GM12878 (cell line): ENCODE data around the gene GOSR2. TPM values are rescaled to one million over a fixed set of nuclear protein-coding genes. Genes with fewer than 3 reads are reported as not detected.
A peak's percentile ranks its signal among the peaks of the same experiment; 100 is the strongest.

ENCODE experiments used
- ASH2L ChIP-seq: fragments of 300-600, 200-600 bp; sonication (generic); IDR thresholded peaks from 2 replicates; pipeline ENCODE4 v1.6.1; 2017; ENCODE audit warnings: low read depth, mild to moderate bottlenecking, borderline replicate concordance
- BACH1 ChIP-seq: fragments of 450-650 bp; IDR thresholded peaks from 2 replicates; pipeline ENCODE4 v1.6.1; 2017; ENCODE audit warnings: mild to moderate bottlenecking, borderline replicate concordance
- CREM ChIP-seq: IDR thresholded peaks from 2 replicates; pipeline ENCODE4 v1.6.1; 2014; ENCODE audit warnings: antibody characterized with exemption, low read depth
- EGR1 ChIP-seq, 2 experiments: IDR thresholded peaks; 1 replicate in 1 of 2; 2 replicates in 1 of 2; pipeline ENCODE4 v1.6.1; 2011 to 2012; ENCODE audit warnings: low read depth in 2 of 2, low read length in 2 of 2, borderline replicate concordance in 1 of 2, mild to moderate bottlenecking in 1 of 2, moderate library complexity in 1 of 2
- GATAD2B ChIP-seq: fragments of 450-650 bp; conservative IDR thresholded peaks from 2 replicates; pipeline ENCODE4 v1.6.1; 2017; ENCODE audit warnings: low read depth, mild to moderate bottlenecking, moderate library complexity
- HCFC1 ChIP-seq: fragments of 150-350 bp; IDR thresholded peaks from 2 replicates; pipeline ENCODE4 v1.6.1; 2014; ENCODE audit warnings: low read length
- HDAC2 ChIP-seq: fragments of 200-600 bp; sonication (generic); IDR thresholded peaks from 2 replicates; pipeline ENCODE4 v1.6.1; 2017
- IKZF2 ChIP-seq, 2 experiments: fragments of 450-650 bp; IDR thresholded peaks; 2 replicates each; pipeline ENCODE4 v1.6.1; 2017; ENCODE audit warnings: mild to moderate bottlenecking in 2 of 2, moderate library complexity in 2 of 2
- NFXL1 ChIP-seq: fragments of 450-650 bp; IDR thresholded peaks from 2 replicates; pipeline ENCODE4 v1.6.1; 2017; ENCODE audit warnings: antibody characterized with exemption, mild to moderate bottlenecking, borderline replicate concordance
- POU2F2 ChIP-seq: IDR thresholded peaks from 3 replicates; pipeline ENCODE4 v1.6.1; 2011; ENCODE audit warnings: low read depth, mild to moderate bottlenecking, low read length, borderline replicate concordance
- SREBF1 ChIP-seq: IDR thresholded peaks from 2 replicates; pipeline ENCODE4 v1.6.1; 2012; ENCODE audit warnings: mild to moderate bottlenecking, low read length
- STAT1 ChIP-seq: fragments of 450-650 bp; conservative IDR thresholded peaks from 2 replicates; pipeline ENCODE4 v1.6.1; 2014; ENCODE audit warnings: antibody characterized with exemption, mild to moderate bottlenecking
- WRNIP1 ChIP-seq: IDR thresholded peaks from 2 replicates; pipeline ENCODE4 v1.6.1; 2011; ENCODE audit warnings: low read depth, low read length, improper control_type of control experiment, borderline replicate concordance
- ZZZ3 ChIP-seq: IDR thresholded peaks from 2 replicates; pipeline ENCODE4 v1.6.1; 2011; ENCODE audit warnings: low read depth; ENCODE audit not compliant: control insufficient read depth, insufficient read length
- polyA plus RNA-seq, 11 experiments: library from polyadenylated mRNA; depleted of rRNA in 4 of 11; unstranded in 6 of 11; stranded (reverse) in 5 of 11; fragments of >200 nt; fragmentation: Nextera tagmentation in 4 of 11; fragmentation: Illumina TruSeq in 1 of 11; extraction: Ambion mirVana in 4 of 11; extraction: Trizol in 1 of 11; gene quantifications; 1 replicate in 1 of 11; 2 replicates in 10 of 11; pipeline versions ENCODE4 v1.2.1 to v1.2.3, GENCODE V29; 2011 to 2016; ENCODE audit warnings: inconsistent platforms in 2 of 11, missing spikeins in 2 of 11, low read depth in 1 of 11
- total RNA-seq, 4 experiments: library from RNA; depleted of rRNA in 3 of 4; stranded (reverse); fragments of >200 nt in 3 of 4; fragmentation: Illumina TruSeq in 1 of 4; extraction: Trizol in 1 of 4; gene quantifications; 2 replicates each; pipeline versions ENCODE4 v1.2.1 to v1.2.3, GENCODE V29; 2013 to 2021
- TF ChIP-seq, protein P1 (sequence below): fragments of 450-650 bp; IDR thresholded peaks from 2 replicates; pipeline ENCODE4 v1.6.1; 2017; ENCODE audit warnings: mild to moderate bottlenecking, moderate library complexity
- TF ChIP-seq, protein P2 (sequence below): IDR thresholded peaks from 2 replicates; pipeline ENCODE4 v1.6.1; 2011; ENCODE audit warnings: borderline replicate concordance, low read depth, mild to moderate bottlenecking, moderate library complexity, mixed read lengths, low read length; ENCODE audit not compliant: insufficient read depth; ENCODE audit errors: extremely low read length
- TF ChIP-seq, protein P3 (sequence below): fragments of 450-650 bp; IDR thresholded peaks from 2 replicates; pipeline ENCODE4 v1.6.1; 2017; ENCODE audit warnings: mild to moderate bottlenecking, low read depth, inconsistent platforms; ENCODE audit not compliant: poor library complexity, severe bottlenecking
- TF ChIP-seq, protein P4 (sequence below): IDR thresholded peaks from 2 replicates; pipeline ENCODE4 v1.6.1; 2011; ENCODE audit warnings: borderline replicate concordance, low read depth, mild to moderate bottlenecking, moderate library complexity, low read length; ENCODE audit not compliant: insufficient read depth, poor library complexity, severe bottlenecking
- TF ChIP-seq, protein P5 (sequence below): fragments of 450-650 bp; IDR thresholded peaks from 2 replicates; pipeline ENCODE4 v1.6.1; 2016; ENCODE audit warnings: mild to moderate bottlenecking

Gene GOSR2
- total and polyA plus RNA-seq, 10 of the 15 experiments (the other 5 are each of a cell fraction or from before 2014, with no cell fraction given) = 30.1 to 64.5 (median 47.0) TPM

DNA sequence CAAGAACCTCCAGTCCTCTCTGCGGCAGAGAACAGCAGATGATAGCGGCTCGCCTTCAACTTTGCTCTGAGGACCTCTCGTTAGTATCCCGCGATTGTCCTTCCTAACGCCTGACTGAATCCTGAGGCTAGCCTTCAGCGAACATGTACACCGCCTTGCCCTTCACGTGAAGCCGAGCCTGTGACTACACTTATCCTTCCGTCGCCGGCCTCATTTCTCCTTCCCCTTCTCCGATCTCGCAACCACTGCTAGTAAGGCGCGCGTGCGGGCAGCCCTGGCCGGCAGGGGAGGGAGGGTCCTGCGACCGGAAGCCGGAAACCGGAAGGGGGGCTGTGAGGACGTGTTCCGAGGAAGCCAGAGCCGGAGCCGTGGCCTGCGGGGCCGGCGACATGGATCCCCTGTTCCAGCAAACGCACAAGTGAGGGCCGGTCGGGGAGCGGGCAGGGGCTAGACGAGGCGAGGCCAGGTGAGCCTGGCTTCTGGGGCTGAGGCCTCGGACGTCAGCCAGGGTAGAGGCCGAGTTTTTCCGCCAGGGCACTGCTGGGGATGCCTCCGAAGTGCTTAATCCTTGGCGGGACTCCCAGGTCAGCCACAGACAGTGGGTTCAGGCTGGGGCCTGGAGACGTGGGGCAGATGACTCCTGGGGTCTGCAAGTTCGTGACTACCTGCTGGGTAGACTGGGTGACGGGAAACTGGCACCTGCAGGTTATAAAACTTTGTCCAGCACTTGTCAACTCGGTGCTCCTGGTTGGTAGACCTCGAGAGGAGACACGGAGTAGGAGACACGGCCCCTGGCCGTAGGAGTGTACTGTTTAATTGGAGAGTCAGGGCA, at the start of gene GOSR2 (continued):
- TF ChIP-seq, protein P1, sequence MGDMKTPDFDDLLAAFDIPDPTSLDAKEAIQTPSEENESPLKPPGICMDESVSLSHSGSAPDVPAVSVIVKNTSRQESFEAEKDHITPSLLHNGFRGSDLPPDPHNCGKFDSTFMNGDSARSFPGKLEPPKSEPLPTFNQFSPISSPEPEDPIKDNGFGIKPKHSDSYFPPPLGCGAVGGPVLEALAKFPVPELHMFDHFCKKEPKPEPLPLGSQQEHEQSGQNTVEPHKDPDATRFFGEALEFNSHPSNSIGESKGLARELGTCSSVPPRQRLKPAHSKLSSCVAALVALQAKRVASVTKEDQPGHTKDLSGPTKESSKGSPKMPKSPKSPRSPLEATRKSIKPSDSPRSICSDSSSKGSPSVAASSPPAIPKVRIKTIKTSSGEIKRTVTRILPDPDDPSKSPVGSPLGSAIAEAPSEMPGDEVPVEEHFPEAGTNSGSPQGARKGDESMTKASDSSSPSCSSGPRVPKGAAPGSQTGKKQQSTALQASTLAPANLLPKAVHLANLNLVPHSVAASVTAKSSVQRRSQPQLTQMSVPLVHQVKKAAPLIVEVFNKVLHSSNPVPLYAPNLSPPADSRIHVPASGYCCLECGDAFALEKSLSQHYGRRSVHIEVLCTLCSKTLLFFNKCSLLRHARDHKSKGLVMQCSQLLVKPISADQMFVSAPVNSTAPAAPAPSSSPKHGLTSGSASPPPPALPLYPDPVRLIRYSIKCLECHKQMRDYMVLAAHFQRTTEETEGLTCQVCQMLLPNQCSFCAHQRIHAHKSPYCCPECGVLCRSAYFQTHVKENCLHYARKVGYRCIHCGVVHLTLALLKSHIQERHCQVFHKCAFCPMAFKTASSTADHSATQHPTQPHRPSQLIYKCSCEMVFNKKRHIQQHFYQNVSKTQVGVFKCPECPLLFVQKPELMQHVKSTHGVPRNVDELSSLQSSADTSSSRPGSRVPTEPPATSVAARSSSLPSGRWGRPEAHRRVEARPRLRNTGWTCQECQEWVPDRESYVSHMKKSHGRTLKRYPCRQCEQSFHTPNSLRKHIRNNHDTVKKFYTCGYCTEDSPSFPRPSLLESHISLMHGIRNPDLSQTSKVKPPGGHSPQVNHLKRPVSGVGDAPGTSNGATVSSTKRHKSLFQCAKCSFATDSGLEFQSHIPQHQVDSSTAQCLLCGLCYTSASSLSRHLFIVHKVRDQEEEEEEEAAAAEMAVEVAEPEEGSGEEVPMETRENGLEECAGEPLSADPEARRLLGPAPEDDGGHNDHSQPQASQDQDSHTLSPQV = no peak
- TF ChIP-seq HCFC1 (peak; percentile 77), ASH2L (no peak; the same call in 1 of the 2 replicates), GATAD2B (peak; percentile 66; the same call in 1 of the 2 replicates), CREM (no peak; the same call in 1 of the 2 replicates), POU2F2 (peak; percentile 69; the same call in 1 of the 3 replicates), BACH1 (peak; percentile 63; the same call in 1 of the 2 replicates), EGR1 (IDR thresholded peaks at IDR 0.05; ENCODE audit: borderline replicate concordance in 1 of 2, low read depth in 2 of 2, low read length in 2 of 2) (no peak), HDAC2 (no peak), ZZZ3 (no peak), STAT1 (peak; percentile 94), IKZF2 (IDR thresholded peaks at IDR 0.05) (no peak; a peak in 1 of 4 replicates), NFXL1 (no peak), SREBF1 (no peak), WRNIP1 (peak; percentile 88; the same call in 1 of the 2 replicates)
- TF ChIP-seq, protein P2, sequence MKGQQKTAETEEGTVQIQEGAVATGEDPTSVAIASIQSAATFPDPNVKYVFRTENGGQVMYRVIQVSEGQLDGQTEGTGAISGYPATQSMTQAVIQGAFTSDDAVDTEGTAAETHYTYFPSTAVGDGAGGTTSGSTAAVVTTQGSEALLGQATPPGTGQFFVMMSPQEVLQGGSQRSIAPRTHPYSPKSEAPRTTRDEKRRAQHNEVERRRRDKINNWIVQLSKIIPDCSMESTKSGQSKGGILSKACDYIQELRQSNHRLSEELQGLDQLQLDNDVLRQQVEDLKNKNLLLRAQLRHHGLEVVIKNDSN = no peak
- TF ChIP-seq, protein P3, sequence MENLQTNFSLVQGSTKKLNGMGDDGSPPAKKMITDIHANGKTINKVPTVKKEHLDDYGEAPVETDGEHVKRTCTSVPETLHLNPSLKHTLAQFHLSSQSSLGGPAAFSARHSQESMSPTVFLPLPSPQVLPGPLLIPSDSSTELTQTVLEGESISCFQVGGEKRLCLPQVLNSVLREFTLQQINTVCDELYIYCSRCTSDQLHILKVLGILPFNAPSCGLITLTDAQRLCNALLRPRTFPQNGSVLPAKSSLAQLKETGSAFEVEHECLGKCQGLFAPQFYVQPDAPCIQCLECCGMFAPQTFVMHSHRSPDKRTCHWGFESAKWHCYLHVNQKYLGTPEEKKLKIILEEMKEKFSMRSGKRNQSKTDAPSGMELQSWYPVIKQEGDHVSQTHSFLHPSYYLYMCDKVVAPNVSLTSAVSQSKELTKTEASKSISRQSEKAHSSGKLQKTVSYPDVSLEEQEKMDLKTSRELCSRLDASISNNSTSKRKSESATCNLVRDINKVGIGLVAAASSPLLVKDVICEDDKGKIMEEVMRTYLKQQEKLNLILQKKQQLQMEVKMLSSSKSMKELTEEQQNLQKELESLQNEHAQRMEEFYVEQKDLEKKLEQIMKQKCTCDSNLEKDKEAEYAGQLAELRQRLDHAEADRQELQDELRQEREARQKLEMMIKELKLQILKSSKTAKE = peak; percentile 42
- TF ChIP-seq, protein P4, sequence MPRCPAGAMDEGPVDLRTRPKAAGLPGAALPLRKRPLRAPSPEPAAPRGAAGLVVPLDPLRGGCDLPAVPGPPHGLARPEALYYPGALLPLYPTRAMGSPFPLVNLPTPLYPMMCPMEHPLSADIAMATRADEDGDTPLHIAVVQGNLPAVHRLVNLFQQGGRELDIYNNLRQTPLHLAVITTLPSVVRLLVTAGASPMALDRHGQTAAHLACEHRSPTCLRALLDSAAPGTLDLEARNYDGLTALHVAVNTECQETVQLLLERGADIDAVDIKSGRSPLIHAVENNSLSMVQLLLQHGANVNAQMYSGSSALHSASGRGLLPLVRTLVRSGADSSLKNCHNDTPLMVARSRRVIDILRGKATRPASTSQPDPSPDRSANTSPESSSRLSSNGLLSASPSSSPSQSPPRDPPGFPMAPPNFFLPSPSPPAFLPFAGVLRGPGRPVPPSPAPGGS = no peak
- TF ChIP-seq, protein P5, sequence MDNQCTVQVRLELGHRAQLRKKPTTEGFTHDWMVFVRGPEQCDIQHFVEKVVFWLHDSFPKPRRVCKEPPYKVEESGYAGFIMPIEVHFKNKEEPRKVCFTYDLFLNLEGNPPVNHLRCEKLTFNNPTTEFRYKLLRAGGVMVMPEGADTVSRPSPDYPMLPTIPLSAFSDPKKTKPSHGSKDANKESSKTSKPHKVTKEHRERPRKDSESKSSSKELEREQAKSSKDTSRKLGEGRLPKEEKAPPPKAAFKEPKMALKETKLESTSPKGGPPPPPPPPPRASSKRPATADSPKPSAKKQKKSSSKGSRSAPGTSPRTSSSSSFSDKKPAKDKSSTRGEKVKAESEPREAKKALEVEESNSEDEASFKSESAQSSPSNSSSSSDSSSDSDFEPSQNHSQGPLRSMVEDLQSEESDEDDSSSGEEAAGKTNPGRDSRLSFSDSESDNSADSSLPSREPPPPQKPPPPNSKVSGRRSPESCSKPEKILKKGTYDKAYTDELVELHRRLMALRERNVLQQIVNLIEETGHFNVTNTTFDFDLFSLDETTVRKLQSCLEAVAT = peak; percentile 84
